Cardiac muscle cell (in vitro differentiated cells and primary cell): ENCODE results near the gene ARFIP1. TPM values are rescaled to one million over a fixed set of nuclear protein-coding genes. Genes with fewer than 3 reads are reported as not detected.

Experiments
- DNase-seq, 2 donors: peaks; one replicate each; pipeline versions ENCODE4 v3.0.0 to v3.0.0-alpha.2; 2010 to 2017; ENCODE audit warnings: low read depth in 1 of 2, low spot score in 1 of 2
- H3K27ac ChIP-seq: fragments of 200-600 bp; sonication (generic); 2 replicates; pipeline ENCODE4 v1.5.1; 2016
- H3K27me3 ChIP-seq: fragments of 200-600 bp; sonication (generic); 2 replicates; pipeline ENCODE4 v1.6.0; 2016; ENCODE audit warnings: control low read depth
- H3K36me3 ChIP-seq: fragments of 200-600 bp; sonication (generic); 2 replicates; pipeline ENCODE4 v1.5.1; 2016; ENCODE audit warnings: control low read depth
- H3K4me1 ChIP-seq: fragments of 200-600 bp; sonication (generic); 2 replicates; pipeline ENCODE4 v1.8.1; 2017; ENCODE audit warnings: low read depth, mild to moderate bottlenecking, mixed run types
- H3K4me3 ChIP-seq: fragments of 200-600 bp; sonication (generic); 2 replicates; pipeline ENCODE4 v1.5.1; 2016; ENCODE audit warnings: mild to moderate bottlenecking
- H3K9me3 ChIP-seq: fragments of 200-600 bp; sonication (generic); 2 replicates; pipeline ENCODE4 v1.5.1; 2017; ENCODE audit warnings: low read depth, mild to moderate bottlenecking, control low read depth
- CTCF ChIP-seq: IDR thresholded peaks from 2 replicates; pipeline ENCODE4 v1.5.1; 2012; ENCODE audit warnings: low read depth, mild to moderate bottlenecking, low read length
- polyA plus RNA-seq: library from polyadenylated mRNA; unstranded; fragments of >200 nt; fragmentation: Nextera tagmentation; extraction: Ambion mirVana; gene quantifications from 2 replicates; pipeline ENCODE4 v1.2.1, GENCODE V29; 2016
- total RNA-seq: library from RNA; depleted of rRNA; stranded (reverse); fragments of >200 nt; gene quantifications from 2 replicates; pipeline ENCODE4 v1.2.3, GENCODE V29; 2016

ARFIP1 gene
- total RNA-seq (19.3 and 20.3 TPM in 2 replicates), polyA plus RNA-seq (26.9 and 32.7 TPM in 2 replicates)

GRCh38 chr4:152779513-152780266 lies at the start of gene ARFIP1, which contains the start of gene TIGD4:
Gene ARFIP1, plus strand, starts transcription at chr4:152779954. Its CDS starts 49,680 bp downstream, at chr4:152829634.
Gene TIGD4, minus strand, starts transcription at chr4:152779730. Its CDS starts 8,726 bp downstream, at chr4:152771004.
- Histone ChIP-seq H3K36me3 (no peaks in the 10 kb centered on the region), H3K27me3 (no peaks in the 10 kb centered on the region), H3K27ac (peak within 1 kb of the TSS; percentile 92), H3K4me3 (peak within 1 kb of the TSS; percentile 73), H3K4me1 (peaks cover 12% of the 10 kb centered on the region), H3K9me3 (no peaks in the 10 kb centered on the region)
- peak; percentile 35 for TF ChIP-seq CTCF
- DNase-seq = peak; percentile 97 to 99

GRCh38 chr4:152731997-152732396 lies 47.8 kb upstream of the ARFIP1 start:
- Histone ChIP-seq H3K9me3 (no peaks in the 10 kb centered on the region), H3K27me3 (no peaks in the 10 kb centered on the region), H3K36me3 (no peaks in the 10 kb centered on the region), H3K4me1 (no peaks in the 10 kb centered on the region), H3K4me3 (no peak overlapping the region), H3K27ac (no peak overlapping the region)
- no peak for DNase-seq
- no peak for TF ChIP-seq CTCF

- Histone ChIP-seq H3K4me3 (no peak overlapping the region), H3K27ac (no peak overlapping the region), H3K36me3 (no peaks in the 10 kb centered on the region), H3K9me3 (no peaks in the 10 kb centered on the region), H3K27me3 (no peaks in the 10 kb centered on the region), H3K4me1 (no peaks in the 10 kb centered on the region)
- DNase-seq = no peak
- no peak for TF ChIP-seq CTCF
Measured at GRCh38 chr4:152734015-152734698, 45.6 kb upstream of the ARFIP1 start.

- H3K9me3 ChIP-seq = no peaks in the 10 kb centered on the region
- no peaks in the 10 kb centered on the region for H3K4me1 ChIP-seq
- TF ChIP-seq CTCF = no peak
- no peak for DNase-seq
- H3K27me3 ChIP-seq = no peaks in the 10 kb centered on the region
- H3K4me3 ChIP-seq = no peak overlapping the region
- H3K36me3 ChIP-seq = no peaks in the 10 kb centered on the region
- no peak overlapping the region for H3K27ac ChIP-seq
Measured at GRCh38 chr4:152734699-152735050, 45.1 kb upstream of the ARFIP1 start.

DNA sequence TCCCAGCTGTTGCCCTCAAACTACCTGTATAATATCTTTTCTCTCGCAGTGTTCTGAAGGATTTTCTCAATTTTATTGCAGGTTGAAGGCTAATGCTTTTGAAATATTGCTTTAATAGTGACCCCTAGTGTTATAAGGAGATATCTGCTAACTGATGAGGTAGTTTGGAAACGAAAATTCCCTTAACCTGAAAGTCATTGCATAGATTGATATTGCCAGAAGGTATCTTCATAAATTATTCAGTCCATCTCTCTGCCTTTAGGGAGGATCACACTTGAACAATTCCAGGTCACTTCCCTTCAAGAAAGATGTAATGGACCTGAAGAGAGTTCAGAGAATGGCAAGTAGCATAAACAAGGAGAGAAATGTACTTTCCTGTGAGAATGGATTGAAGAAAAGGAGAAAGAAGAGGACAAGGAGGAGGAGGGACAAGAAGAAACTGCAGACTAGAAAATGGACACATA lies 44.3 kb upstream of the ARFIP1 start:
- H3K27me3 ChIP-seq = no peaks in the 10 kb centered on the region
- peak; percentile 55 for TF ChIP-seq CTCF
- DNase-seq = peak; percentile 35 to 46
- no peaks in the 10 kb centered on the region for H3K9me3 ChIP-seq
- H3K4me3 ChIP-seq = no peak overlapping the region
- no peaks in the 10 kb centered on the region for H3K4me1 ChIP-seq
- no peak overlapping the region for H3K27ac ChIP-seq
- no peaks in the 10 kb centered on the region for H3K36me3 ChIP-seq
